K562 (cell line): ENCODE measurements around the gene TOX2.

Experiments
- DEAF1 ChIP-seq: fragments of 450-650 bp; formaldehyde crosslinking; IDR thresholded peaks from 2 replicates; pipeline ENCODE4 v1.4.0; 2020; ENCODE audit warnings: mild to moderate bottlenecking, moderate library complexity
- EHMT2 ChIP-seq: fragments of 450-650 bp; IDR thresholded peaks from 2 replicates; pipeline ENCODE4 v1.6.1; 2018; ENCODE audit warnings: antibody characterized with exemption
- EZH2 ChIP-seq: IDR thresholded peaks from 2 replicates; pipeline ENCODE4 v1.6.1; 2012; ENCODE audit warnings: low read depth, mild to moderate bottlenecking, inconsistent platforms, low read length, borderline replicate concordance
- FOXM1 ChIP-seq, 2 experiments: fragments of 450-650 bp in 1 of 2; sonication (generic) in 1 of 2; formaldehyde crosslinking in 1 of 2; IDR thresholded peaks; 2 replicates each; pipeline versions ENCODE4 v1.6.1 to v1.9.0; 2017 to 2022; ENCODE audit warnings: low read depth in 2 of 2, mild to moderate bottlenecking in 2 of 2, missing genetic modification reagents in 1 of 2, moderate library complexity in 1 of 2
- JUN ChIP-seq, 2 experiments: sonication (generic) in 1 of 2; formaldehyde crosslinking in 1 of 2; IDR thresholded peaks; 2 replicates each; pipeline versions ENCODE4 v1.6.1 to v1.8.0; 2012 to 2022; ENCODE audit warnings: borderline replicate concordance in 2 of 2, mild to moderate bottlenecking in 2 of 2, improper control_type of control experiment in 1 of 2, low read depth in 1 of 2, low read length in 1 of 2, missing genetic modification reagents in 1 of 2
- NCOA1 ChIP-seq: fragments of 450-650 bp; IDR thresholded peaks from 2 replicates; pipeline ENCODE4 v1.6.1; 2016; ENCODE audit warnings: low read depth
- TCF7 ChIP-seq: sonication (generic); IDR thresholded peaks from 2 replicates; pipeline ENCODE4 v1.6.1; 2016; ENCODE audit warnings: antibody characterized with exemption, borderline replicate concordance
- ZFP36 ChIP-seq: fragments of 150-350 bp; IDR thresholded peaks from 2 replicates; pipeline ENCODE4 v1.6.1; 2018; ENCODE audit warnings: low read length, low read depth; ENCODE audit not compliant: partially characterized antibody

GRCh38 chr20:44009679-44009992 lies 95.0 kb downstream of the TOX2 start:
- TF ChIP-seq ZFP36 (no peak), EHMT2 (no peak), EZH2 (no peak), DEAF1 (CRISPR knock-in tag) (no peak), NCOA1 (no peak), FOXM1 (IDR thresholded peaks at IDR 0.05; ENCODE audit: low read depth) (no peak), FOXM1 (CRISPR knock-in tag; IDR thresholded peaks at IDR 0.05; ENCODE audit: low read depth) (no peak), JUN (IDR thresholded peaks at IDR 0.05; ENCODE audit: borderline replicate concordance, low read depth, low read length) (no peak), JUN (CRISPR knock-in tag; IDR thresholded peaks at IDR 0.05; ENCODE audit: borderline replicate concordance) (no peak), TCF7 (no peak)
